Posterior vena cava (tissue), 2 donors: ENCODE measurements around the gene PPP1R16B. TPM values are rescaled to one million over a fixed set of nuclear protein-coding genes. Genes with fewer than 3 reads are reported as not detected.

Experiments used
- DNase-seq: peaks from one replicate; pipeline ENCODE4 v3.0.0-alpha.2; 2020; ENCODE audit warnings: low spot score
- intact Hi-C, 2 donors: fragments of 100-400 bp; cut with DNase I; formaldehyde crosslinking; loops; one replicate each; pipeline versions ENCODE4 v1.14.1 to v1.14.2; 2022 to 2023
- long read RNA-seq, 2 donors: library from polyadenylated mRNA; unstranded; transcript quantifications; one replicate each; pipeline ENCODE4 v2.0.0, GENCODE V29; 2020 to 2021
- total RNA-seq, 2 donors: library from RNA; stranded (reverse); fragmentation: NEBNext Ultra II Directional; extraction: Animal tissue kit (Norgen Biotek cat#: 25700); gene quantifications; one replicate each; pipeline ENCODE4 v1.2.1, GENCODE V29; 2021
- donor health status: DM: yes; HTN: yes; CAD: no.
- donor health status: DM: yes; HTN: yes; CAD: no.

PPP1R16B gene
- total RNA-seq = 10 to 100 TPM in 1 of 2 donors, 1 to 10 TPM in 1; 8.5 to 11.7 TPM
- long read RNA-seq, donor 1, full-length matches to known transcripts = 1 of 5 reads
- long read RNA-seq, donor 1, partial matches to known transcripts = 0 of 5 reads
- long read RNA-seq, donor 1, other reads (novel, unspliced or antisense) = 4 of 5 reads
- long read RNA-seq, donor 2, partial matches to known transcripts = 0 of 4 reads
- long read RNA-seq, donor 2, other reads (novel, unspliced or antisense) = 4 of 4 reads

- DNase-seq = peak; percentile 85
- intact Hi-C loops = no loop called here
Observed at GRCh38 chr20:38805502-38805957, at the start of gene PPP1R16B. Gene PPP1R16B (plus strand): TSS chr20:38805697. CDS start chr20:38835926, 30,229 bp downstream.

GRCh38 chr20:38757145-38757775, 48.2 kb upstream of the PPP1R16B start:
- no peak for DNase-seq
- intact Hi-C loops = no loop called here

GRCh38 chr20:38759106-38759505, 46.4 kb upstream of the PPP1R16B start:
- intact Hi-C loops = no loop called here
- no peak for DNase-seq

- intact Hi-C loops = no loop called here
- DNase-seq = no peak
Observed at GRCh38 chr20:38760978-38761377, 44.5 kb upstream of the PPP1R16B start.

GRCh38 chr20:38762174-38762573, 43.3 kb upstream of the PPP1R16B start:
- intact Hi-C loops = no loop called here
- DNase-seq = no peak

- intact Hi-C loops = no loop called here
- no peak for DNase-seq
Observed at GRCh38 chr20:38763616-38764015, 41.9 kb upstream of the PPP1R16B start.

- intact Hi-C loops = no loop called here
- DNase-seq = no peak
Observed at GRCh38 chr20:38764567-38765318, 40.8 kb upstream of the PPP1R16B start.

- no peak for DNase-seq
- intact Hi-C loops = no loop called here
Observed at GRCh38 chr20:38766071-38766470, 39.4 kb upstream of the PPP1R16B start.

- intact Hi-C loops = no loop called here
Observed at GRCh38 chr20:38769376-38770295, 35.9 kb upstream of the PPP1R16B start.

GRCh38 chr20:38770546-38770945, 35.0 kb upstream of the PPP1R16B start:
- no peak for DNase-seq

More at GRCh38 chr20:38769376-38770295, 35.9 kb upstream of the PPP1R16B start:
- no peak for DNase-seq

GRCh38 chr20:38770970-38771369, 34.5 kb upstream of the PPP1R16B start:
- intact Hi-C loops = no loop called here

More at GRCh38 chr20:38770546-38770945, 35.0 kb upstream of the PPP1R16B start:
- intact Hi-C loops = no loop called here

GRCh38 chr20:38771621-38772020, 33.9 kb upstream of the PPP1R16B start:
- intact Hi-C loops = no loop called here
- DNase-seq = no peak

More at GRCh38 chr20:38770970-38771369, 34.5 kb upstream of the PPP1R16B start:
- DNase-seq = no peak

GRCh38 chr20:38774167-38774566, 31.3 kb upstream of the PPP1R16B start:
- intact Hi-C loops = no loop called here
- no peak for DNase-seq

- DNase-seq = no peak
- intact Hi-C loops = no loop called here
Observed at GRCh38 chr20:38776363-38776762, 29.1 kb upstream of the PPP1R16B start.

GRCh38 chr20:38779247-38780097, 26.0 kb upstream of the PPP1R16B start:
- intact Hi-C loops = no loop called here

GRCh38 chr20:38782275-38782674, 23.2 kb upstream of the PPP1R16B start:
- intact Hi-C loops = no loop called here
- no peak for DNase-seq

More at GRCh38 chr20:38779247-38780097, 26.0 kb upstream of the PPP1R16B start:
- no peak for DNase-seq

GRCh38 chr20:38787870-38788269, 17.6 kb upstream of the PPP1R16B start:
- DNase-seq = no peak

GRCh38 chr20:38789503-38790199, 15.8 kb upstream of the PPP1R16B start:
- no peak for DNase-seq
- intact Hi-C loops = no loop called here

More at GRCh38 chr20:38787870-38788269, 17.6 kb upstream of the PPP1R16B start:
- intact Hi-C loops = no loop called here
